Panc1 (cell line): ENCODE measurements around the gene RHOH. TPM values are rescaled to one million over a fixed set of nuclear protein-coding genes. Genes with fewer than 3 reads are reported as not detected.

Experiments used
- ATAC-seq: fragments of 200-7000 bp; cut with Tn5 transposase; 2 replicates; pipeline ENCODE4 v1.9.1; 2020; ENCODE audit warnings: mild to moderate bottlenecking, moderate library complexity
- BruUV-seq: library from RNA; stranded (reverse); fragments of 400-500 nt; replicated peaks from 2 replicates; lab custom pipeline; 2021; lab: Mats Ljungman, UMichigan
- CTCF ChIA-PET: fragments of 300-600 bp; sonication (Branson Sonifier 250); formaldehyde crosslinking; loops from one replicate; lab custom pipeline; 2022; ENCODE audit warnings: antibody characterized with exemption; lab: Charles Lee
- POLR2A ChIA-PET: fragments of 300-600 bp; sonication (Branson Sonifier 250); formaldehyde crosslinking; loops from one replicate; lab custom pipeline; 2022; ENCODE audit warnings: antibody characterized with exemption; lab: Charles Lee
- DNase-seq: peaks from one replicate; pipeline ENCODE4 v3.0.0-alpha.2; 2010; ENCODE audit warnings: low read depth, low spot score
- H3K27ac ChIP-seq: 2 replicates; pipeline ENCODE4 v1.5.1; 2011; ENCODE audit warnings: mild to moderate bottlenecking, low read length, inconsistent platforms
- H3K27me3 ChIP-seq: fragments of 200-500 bp; sonication (Bioruptor generic); 2 replicates; pipeline ENCODE4 v1.6.0; 2014; ENCODE audit warnings: low read length, inconsistent platforms; ENCODE audit not compliant: control insufficient read depth, insufficient read depth
- H3K36me3 ChIP-seq: fragments of 200-500 bp; sonication (Bioruptor generic); 2 replicates; pipeline ENCODE4 v1.5.1; 2014; ENCODE audit warnings: inconsistent platforms, mild to moderate bottlenecking, low read length, moderate library complexity; ENCODE audit not compliant: control insufficient read depth, insufficient read depth
- H3K4me1 ChIP-seq: 2 replicates; pipeline ENCODE4 v1.5.1; 2011; ENCODE audit warnings: inconsistent platforms, mild to moderate bottlenecking, low read length, moderate library complexity; ENCODE audit not compliant: control insufficient read depth, insufficient read depth
- H3K4me3 ChIP-seq, 2 experiments: 2 replicates each; pipeline ENCODE4 v1.5.1; 2011 to 2012; ENCODE audit warnings: low read depth in 2 of 2, low read length in 2 of 2, mild to moderate bottlenecking in 2 of 2, inconsistent platforms in 1 of 2, moderate library complexity in 1 of 2
- H3K9me3 ChIP-seq: fragments of 200-500 bp; sonication (Bioruptor generic); 2 replicates; pipeline ENCODE4 v1.5.1; 2014; ENCODE audit warnings: low read depth, mild to moderate bottlenecking, inconsistent platforms, low read length, moderate library complexity; ENCODE audit not compliant: control insufficient read depth, insufficient read depth
- POLR2AphosphoS5 ChIP-seq: IDR thresholded peaks from 2 replicates; pipeline ENCODE4 v1.6.1; 2012; ENCODE audit warnings: mild to moderate bottlenecking, low read depth, low read length, moderate library complexity
- SIN3A ChIP-seq: IDR thresholded peaks from 2 replicates; pipeline ENCODE4 v1.6.1; 2012; ENCODE audit warnings: low read depth, mild to moderate bottlenecking, low read length, moderate library complexity, borderline replicate concordance; ENCODE audit not compliant: insufficient read depth
- TCF7L2 ChIP-seq: IDR thresholded peaks from 2 replicates; pipeline ENCODE4 v1.6.1; 2011; ENCODE audit warnings: mild to moderate bottlenecking, low read depth, low read length, inconsistent platforms
- in situ Hi-C: cut with HindIII; loops from 2 replicates; pipeline ENCODE4 v1.10.0; 2016; ENCODE audit warnings: low sequenced_read_pairs, low pct_unique_long_range_greater_than_20kb
- intact Hi-C: fragments of 100-400 bp; cut with micrococcal nuclease; formaldehyde crosslinking; loops from one replicate; pipeline ENCODE4 v1.10.0; 2022; ENCODE audit not compliant: unreplicated experiment
- total RNA-seq: library from RNA; stranded (reverse); gene quantifications from one replicate; pipeline ENCODE4 v1.2.1, GENCODE V29; 2021; ENCODE audit not compliant: unreplicated experiment
- TF ChIP-seq, protein P1 (sequence below), 2 experiments: IDR thresholded peaks; 2 replicates each; pipeline ENCODE4 v1.6.1; 2011 to 2012; ENCODE audit warnings: low read depth in 2 of 2, control low read depth in 1 of 2, low read length in 1 of 2, mild to moderate bottlenecking in 1 of 2, moderate library complexity in 1 of 2; ENCODE audit not compliant: insufficient read depth in 1 of 2
- TF ChIP-seq, protein P2 (sequence below): fragments of 450-650 bp; IDR thresholded peaks from 2 replicates; pipeline ENCODE4 v1.5.1; 2017; ENCODE audit warnings: mild to moderate bottlenecking

Gene RHOH
- total RNA-seq, 1 experiment from 2014 or later = 1.2 TPM

DNA sequence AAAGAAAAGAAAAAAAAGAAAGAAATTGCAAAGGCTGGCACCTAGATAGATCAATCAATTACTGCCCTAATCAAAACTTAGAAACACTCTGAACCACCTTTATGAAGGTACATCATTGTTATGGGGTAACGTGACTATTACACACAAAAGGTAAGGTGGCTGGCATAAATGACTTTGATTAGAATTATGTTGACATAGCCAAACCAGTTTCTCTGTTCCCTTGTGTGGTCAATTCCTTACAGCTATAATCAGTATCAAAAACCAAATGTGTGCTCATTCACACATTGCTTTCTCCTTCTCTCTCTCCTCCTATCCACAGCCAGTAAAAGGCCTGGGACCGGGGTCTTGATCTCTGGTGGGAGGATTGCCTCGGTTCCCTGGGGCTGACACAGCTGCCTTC, 48.7 kb downstream of the RHOH start:
- no peaks in the 10 kb centered on the region for H3K4me1 ChIP-seq
- in situ Hi-C loops (no loop called here), intact Hi-C loops (no loop called here)
- CTCF ChIA-PET = no interaction called here
- DNase-seq (no peak), ATAC-seq (no peak)
- no peaks in the 10 kb centered on the region for H3K36me3 ChIP-seq
- H3K27me3 ChIP-seq = no peaks in the 10 kb centered on the region
- H3K9me3 ChIP-seq = no peaks in the 10 kb centered on the region
- POLR2A ChIA-PET = interaction anchor here (0.7 kb wide), 1 partner anchor 545 kb away, joined by 3 read pairs; no protein-coding TSS in a partner anchor
- H3K27ac ChIP-seq = no peak overlapping the region
- H3K4me3 ChIP-seq = no peak overlapping the region
- no TSS peak for BruUV-seq
- TF ChIP-seq, protein P1, sequence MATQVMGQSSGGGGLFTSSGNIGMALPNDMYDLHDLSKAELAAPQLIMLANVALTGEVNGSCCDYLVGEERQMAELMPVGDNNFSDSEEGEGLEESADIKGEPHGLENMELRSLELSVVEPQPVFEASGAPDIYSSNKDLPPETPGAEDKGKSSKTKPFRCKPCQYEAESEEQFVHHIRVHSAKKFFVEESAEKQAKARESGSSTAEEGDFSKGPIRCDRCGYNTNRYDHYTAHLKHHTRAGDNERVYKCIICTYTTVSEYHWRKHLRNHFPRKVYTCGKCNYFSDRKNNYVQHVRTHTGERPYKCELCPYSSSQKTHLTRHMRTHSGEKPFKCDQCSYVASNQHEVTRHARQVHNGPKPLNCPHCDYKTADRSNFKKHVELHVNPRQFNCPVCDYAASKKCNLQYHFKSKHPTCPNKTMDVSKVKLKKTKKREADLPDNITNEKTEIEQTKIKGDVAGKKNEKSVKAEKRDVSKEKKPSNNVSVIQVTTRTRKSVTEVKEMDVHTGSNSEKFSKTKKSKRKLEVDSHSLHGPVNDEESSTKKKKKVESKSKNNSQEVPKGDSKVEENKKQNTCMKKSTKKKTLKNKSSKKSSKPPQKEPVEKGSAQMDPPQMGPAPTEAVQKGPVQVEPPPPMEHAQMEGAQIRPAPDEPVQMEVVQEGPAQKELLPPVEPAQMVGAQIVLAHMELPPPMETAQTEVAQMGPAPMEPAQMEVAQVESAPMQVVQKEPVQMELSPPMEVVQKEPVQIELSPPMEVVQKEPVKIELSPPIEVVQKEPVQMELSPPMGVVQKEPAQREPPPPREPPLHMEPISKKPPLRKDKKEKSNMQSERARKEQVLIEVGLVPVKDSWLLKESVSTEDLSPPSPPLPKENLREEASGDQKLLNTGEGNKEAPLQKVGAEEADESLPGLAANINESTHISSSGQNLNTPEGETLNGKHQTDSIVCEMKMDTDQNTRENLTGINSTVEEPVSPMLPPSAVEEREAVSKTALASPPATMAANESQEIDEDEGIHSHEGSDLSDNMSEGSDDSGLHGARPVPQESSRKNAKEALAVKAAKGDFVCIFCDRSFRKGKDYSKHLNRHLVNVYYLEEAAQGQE (IDR thresholded peaks at IDR 0.05; ENCODE audit: insufficient read depth in 1 of 2, low read depth in 2 of 2, low read length in 1 of 2) = no peak
- TF ChIP-seq, protein P2, sequence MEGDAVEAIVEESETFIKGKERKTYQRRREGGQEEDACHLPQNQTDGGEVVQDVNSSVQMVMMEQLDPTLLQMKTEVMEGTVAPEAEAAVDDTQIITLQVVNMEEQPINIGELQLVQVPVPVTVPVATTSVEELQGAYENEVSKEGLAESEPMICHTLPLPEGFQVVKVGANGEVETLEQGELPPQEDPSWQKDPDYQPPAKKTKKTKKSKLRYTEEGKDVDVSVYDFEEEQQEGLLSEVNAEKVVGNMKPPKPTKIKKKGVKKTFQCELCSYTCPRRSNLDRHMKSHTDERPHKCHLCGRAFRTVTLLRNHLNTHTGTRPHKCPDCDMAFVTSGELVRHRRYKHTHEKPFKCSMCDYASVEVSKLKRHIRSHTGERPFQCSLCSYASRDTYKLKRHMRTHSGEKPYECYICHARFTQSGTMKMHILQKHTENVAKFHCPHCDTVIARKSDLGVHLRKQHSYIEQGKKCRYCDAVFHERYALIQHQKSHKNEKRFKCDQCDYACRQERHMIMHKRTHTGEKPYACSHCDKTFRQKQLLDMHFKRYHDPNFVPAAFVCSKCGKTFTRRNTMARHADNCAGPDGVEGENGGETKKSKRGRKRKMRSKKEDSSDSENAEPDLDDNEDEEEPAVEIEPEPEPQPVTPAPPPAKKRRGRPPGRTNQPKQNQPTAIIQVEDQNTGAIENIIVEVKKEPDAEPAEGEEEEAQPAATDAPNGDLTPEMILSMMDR = no peak
- no peak for TF ChIP-seq TCF7L2
- no peak for TF ChIP-seq POLR2AphosphoS5
- TF ChIP-seq SIN3A = no peak

DNA sequence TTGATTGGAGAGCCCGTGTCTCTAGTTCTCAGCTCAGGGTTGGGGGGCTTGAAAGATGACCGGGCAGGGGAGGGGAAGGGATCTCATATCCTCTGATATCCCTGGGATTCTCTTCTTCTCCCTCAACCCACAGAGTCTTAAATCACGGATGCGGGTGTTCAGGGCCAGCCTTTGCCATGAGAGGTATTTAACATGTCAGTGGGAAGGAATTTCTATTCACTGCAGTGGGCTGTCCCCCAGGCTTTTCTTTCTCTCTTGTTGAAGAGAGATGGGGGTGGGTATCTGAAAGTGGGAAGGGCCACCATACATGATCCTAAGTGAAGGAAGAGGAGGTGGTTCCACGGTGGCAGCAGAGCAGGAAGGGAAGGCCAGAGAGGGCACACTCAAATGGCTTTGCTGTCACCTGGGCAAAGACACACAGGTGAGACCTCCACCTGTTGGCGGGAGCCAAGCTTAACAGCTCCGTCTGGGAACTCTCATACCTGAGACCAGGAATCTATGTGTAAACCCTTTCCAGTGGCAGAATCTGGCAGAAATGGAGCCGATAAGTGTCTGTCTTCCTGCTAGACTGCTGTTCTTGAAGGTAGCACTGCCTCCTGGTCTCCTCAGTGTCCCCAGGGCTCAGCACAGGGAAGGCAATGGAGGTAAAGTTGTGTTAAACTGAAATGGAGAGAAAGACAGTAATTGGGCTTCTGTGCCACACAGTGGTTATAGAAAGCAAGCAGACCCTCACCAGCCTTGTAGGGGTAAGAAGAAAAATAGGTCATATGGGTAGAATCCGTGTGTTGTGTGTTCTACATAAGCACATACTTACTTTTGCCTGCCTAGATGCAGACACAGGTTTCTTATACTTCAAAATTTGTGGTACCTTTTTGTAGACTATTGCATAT, 49.4 kb downstream of the RHOH start:
- no peak for TF ChIP-seq POLR2AphosphoS5
- no peak for TF ChIP-seq TCF7L2
- no peak for TF ChIP-seq SIN3A
- TF ChIP-seq, protein P2 = no peak
- intact Hi-C loops = no loop called here

More for the DNA sequence above, 49.4 kb downstream of the RHOH start:
- H3K36me3 ChIP-seq = no peaks in the 10 kb centered on the region
- no peak overlapping the region for H3K4me3 ChIP-seq
- H3K27ac ChIP-seq = peak overlapping the region; percentile 3; the same call in 1 of the 2 replicates
- H3K27me3 ChIP-seq = no peaks in the 10 kb centered on the region
- peaks cover 1% of the 10 kb centered on the region; the same call in 1 of the 2 replicates for H3K9me3 ChIP-seq
- no peaks in the 10 kb centered on the region for H3K4me1 ChIP-seq
- ChIA-PET CTCF (no interaction called here), POLR2A (interaction anchor here (0.7 kb wide), 1 partner anchor 546 kb away, joined by 3 read pairs; no protein-coding TSS in a partner anchor)
- ATAC-seq (no peak), DNase-seq (no peak)
- in situ Hi-C loops = no loop called here
- no TSS peak for BruUV-seq
